IPS-NIHi11 (cell line): ENCODE measurements around the gene FBXL16.

ENCODE experiments used
- DNase-seq: peaks from one replicate; pipeline ENCODE4 v3.0.0; 2012; ENCODE audit warnings: mixed read lengths, low spot score

The FBXL16 gene

DNA sequence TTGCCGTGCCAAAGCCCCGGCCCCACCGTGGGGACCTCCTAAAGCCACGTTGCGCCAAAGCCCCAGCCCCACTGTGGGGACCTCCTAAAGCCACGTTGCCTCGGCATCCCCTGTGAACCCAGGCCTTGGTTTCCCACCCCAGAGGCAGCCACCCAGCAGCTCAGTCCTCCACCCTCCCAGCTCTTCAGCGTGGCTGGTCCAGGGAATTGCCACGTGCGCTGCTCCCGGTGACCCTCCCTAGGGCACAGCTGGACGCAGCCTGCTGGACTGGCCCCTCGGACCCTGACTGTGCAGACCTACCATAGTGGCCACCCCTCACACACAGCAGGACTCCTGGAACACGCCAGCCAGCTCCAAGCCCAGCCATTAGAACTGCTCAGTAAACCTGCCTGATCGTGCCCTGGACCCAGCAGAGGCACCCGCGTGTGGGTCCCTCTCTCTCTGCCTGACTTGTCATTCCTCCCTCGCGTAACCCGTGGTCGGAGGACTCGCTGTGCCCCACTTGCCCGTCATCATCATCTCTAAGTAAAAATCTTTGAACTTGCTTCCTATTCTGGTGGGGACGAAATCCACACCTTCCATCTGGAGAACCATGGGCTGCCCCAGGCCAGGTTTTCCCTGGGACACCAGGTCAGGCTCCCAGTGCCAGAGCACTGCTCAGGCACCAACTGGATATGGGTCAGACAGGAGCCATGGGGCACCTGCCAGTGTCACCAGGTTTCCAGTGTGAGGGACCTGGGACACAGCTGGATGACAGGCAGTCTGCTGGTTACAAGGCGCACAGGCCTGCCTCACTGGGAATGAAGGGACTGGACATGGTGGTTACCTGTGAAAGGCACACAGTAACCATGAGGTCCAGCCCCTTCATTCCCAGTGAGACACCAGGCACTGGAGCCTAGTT, 29.6 kb upstream of the FBXL16 start:
- DNase-seq: no peak

DNA sequence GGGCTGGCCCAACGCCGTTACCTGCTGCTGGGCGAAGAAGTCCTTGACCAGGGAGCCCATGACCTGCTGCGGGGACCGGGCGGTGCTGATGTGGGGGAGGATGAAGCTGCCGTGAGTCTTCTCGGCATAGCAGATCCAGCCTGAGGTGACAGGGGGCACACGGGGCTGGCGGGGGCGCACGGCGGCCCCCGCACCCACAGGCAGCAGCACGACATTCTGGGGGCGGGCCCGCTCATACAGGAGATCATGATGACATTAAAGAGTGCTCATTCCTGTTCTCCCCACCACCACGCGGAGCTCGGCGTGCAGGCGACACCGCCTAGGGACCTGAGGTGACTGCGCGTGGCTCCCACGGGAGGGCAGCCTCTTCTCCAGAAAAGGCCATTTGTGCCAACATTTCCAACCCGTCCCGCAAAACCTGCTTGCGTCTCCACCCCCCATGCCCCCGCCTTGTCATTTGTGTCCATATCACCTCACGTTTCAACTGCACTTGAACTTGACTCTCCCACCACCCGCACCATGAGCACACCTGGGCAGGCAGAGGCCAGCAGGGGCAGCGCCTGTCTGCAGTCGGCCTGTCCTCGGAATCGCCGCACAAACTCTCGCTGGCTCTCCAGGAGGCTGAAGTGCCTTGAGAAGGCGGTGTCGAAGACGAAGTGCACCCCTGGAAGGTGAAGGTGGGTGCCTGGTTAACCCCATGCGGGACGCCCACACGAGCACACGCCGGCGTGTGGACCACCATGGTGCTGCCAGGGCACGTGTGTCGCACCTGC, 28.8 kb upstream of the FBXL16 start:
- no peak for DNase-seq

DNA sequence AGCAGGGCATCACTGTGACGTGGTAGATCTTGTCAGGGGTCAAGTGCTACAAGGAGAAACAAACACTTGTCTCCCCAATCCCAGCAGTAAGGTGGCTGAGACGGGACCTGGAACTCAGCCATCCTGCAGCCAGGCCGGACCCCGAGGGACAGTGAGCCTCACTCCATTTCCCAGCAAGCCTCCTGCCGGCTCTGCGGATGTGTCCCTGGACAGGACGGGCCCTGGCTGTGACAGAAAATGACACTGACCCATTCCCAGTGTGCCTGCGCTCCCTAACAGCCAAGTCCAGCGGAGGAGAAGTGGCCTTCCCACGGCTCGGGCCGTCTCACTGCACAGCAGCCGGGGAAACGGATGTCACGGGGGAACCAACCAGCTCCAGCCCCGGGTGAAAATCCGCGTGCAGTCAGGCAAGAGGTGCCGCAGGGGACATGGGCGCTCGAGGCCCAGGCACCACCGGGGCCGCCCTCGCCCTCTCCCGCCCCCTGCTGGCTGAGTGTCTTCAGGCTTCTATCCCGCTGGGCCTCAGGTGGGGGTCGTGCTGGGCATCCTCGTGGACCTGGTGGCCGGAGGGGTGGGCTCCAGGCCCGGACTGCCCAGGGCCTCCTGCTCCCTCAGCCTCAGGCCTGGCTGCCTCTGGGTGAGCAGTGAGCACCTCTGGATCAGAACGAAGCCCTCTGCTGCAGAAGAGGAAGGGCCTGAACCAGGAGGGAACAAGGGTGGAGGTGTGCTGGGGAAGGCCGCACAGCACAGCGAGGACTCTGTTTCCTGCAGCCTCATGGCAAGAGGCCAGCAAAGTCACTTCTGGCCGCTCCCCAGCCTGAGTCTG, 28.0 kb upstream of the FBXL16 start:
- DNase-seq: peak; percentile 85

DNA sequence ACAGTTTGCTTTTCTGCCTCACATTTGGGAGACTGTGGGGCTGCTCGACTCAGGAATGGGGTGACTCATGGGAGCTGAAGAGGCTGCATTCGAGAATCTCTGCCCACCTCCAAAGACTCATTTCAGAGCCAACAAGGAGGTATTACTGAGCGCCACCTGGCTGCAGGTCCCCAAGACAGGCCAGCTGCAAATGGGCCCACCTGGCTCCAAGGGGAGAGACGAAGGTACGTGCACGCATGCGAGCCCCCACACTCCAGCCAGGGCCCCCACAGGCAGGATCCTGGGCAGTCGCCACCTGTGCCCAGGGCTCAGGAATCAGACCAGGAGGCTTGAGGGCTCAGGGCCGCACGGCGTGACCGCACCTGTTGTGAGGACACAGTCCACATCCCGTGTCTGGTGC, 27.3 kb upstream of the FBXL16 start:
- DNase-seq: no peak

DNA sequence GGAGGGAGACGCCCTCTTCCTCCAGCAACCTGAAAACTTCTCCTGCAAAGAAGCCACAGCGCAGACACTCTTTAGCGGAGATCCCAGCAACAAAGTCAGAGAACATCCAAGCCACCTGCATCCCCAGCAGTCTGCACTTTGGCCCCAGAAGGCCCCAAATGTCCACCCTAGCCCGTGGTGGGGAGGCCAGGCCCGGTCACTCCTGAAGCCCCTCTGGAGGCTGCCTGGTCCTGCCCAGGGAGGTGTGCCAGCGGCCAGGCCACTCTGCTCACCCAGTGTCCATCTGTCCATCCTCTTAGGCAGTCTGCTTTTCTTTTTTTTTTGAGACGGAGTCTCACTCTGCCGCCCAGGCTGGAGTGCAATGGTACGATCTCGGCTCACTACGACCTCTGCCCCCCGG, 26.7 kb upstream of the FBXL16 start:
- DNase-seq: no peak

DNA sequence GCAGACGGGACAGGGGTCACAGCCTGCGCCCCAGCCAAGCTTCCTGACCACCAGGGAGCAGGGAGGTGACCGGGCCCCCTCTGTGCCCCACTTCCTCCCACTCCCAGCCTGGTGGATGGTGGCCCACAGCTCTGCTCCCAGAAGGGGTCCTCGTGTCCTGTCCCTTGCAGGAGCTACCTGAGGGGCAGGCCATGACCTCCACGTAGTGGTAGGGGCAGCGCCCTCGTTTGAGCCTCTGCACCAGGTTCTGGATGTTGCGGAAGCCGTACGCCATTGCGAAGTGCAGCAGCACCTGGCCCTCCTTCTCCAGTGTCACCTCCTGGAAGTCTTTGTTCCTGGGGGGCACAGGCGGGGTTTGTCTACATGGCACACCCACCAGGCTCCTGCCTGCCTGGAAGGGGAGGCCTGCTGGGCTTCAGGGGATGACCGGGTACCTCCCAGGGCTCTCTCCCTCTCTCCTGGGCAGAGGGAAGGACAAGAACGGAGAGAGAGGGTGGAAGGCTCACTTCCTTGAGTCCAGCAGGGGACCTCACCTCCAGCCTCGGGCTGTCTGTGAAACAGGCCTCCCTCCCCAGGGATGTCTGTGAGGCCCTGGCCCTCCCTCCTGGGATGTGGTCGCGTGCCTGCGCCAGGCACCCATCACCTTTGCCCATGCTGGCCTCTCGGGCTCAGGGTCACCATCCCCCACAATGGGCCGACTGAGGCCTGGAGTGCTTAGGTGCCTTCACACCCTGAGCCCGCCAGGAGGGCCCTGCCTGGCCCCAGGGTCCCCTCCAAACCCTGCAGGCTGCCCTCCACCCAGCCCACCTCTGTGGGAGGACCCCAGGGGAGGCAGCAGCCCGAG, 25.3 kb upstream of the FBXL16 start:
- DNase-seq: no peak

DNA sequence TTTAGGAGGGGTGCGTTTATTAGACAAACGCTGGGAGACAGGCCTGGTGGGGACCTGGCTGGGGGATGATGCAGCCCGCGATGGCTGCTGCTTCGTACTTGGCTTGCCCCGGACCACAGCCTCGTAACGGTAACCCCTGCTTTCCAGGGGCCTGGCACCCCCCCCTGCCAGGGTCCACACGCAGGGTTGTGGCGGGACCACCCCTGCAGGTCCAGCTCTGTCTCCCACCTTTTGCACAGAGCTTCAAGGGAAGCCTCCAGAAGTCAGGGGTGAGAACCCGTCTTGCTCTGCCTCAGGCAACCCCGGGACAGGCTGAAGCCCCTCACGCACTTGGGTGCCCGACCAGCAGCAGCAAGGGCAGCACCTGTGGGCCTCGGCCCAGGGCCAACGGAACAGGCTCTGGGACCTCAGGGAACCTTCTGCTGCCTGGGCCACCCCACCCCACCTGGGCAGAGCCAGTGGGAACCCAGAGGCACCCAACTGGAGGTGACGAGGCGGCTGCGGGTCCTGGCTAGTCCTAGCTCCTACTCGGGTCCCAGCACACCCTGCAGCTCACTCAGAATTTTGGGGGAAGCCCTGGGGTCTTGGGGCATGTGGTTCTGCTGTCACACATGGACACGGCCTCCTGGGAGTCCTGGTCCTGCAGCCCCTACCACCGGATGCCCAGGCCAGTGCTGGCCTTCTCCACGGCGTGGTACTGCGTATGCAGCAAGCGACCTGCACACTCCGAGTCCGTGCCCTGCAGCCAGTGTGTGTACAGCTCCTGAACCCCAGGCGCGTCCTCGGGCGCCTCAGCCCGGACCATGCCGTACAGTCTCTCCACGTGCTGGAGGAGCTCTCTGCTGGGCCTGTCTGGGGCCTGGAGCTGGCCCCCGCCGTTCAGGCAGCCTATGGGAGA, 24.4 kb upstream of the FBXL16 start:
- DNase-seq: no peak

DNA sequence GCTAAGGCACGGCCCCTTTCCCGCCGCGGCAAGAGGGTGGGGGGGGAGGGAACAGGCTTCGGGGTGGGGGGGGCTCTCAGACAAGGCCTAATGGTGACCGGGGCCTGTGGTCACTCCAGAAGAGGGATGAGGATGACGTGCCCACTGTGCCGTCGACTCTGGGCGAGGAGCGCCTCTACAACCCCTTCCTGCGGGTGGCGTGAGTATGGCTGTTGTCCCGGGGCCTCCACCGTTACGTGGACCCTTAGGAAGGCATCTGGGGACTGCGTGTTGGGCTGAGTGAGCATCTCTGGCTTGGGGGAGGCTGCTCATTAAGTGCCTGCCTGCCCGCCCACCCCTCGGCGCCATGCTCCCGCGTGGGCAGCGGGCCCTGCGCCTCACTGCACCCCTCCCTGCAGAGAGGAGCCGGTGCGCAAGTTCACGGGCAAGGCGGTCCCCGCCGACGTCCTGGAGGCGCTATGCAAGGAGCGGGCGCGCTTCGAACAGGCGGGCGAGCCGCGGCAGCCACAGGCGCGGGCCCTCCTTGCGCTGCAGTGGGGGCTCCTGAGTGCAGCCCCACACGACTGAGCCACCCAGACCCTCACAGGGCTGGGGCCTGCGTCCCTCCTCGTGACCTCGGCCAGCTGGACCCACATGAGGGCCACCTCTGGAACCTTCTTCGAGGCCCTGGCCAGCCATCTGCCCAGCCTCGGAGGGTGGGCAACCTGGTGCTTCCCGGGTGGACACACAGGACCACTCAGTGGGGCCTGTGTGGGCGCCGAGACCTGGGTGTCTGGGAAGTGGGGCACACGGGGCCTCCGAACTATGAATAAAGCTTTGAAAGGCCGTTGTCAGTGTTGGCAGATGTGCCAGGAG, 23.5 kb upstream of the FBXL16 start:
- no peak for DNase-seq

DNA sequence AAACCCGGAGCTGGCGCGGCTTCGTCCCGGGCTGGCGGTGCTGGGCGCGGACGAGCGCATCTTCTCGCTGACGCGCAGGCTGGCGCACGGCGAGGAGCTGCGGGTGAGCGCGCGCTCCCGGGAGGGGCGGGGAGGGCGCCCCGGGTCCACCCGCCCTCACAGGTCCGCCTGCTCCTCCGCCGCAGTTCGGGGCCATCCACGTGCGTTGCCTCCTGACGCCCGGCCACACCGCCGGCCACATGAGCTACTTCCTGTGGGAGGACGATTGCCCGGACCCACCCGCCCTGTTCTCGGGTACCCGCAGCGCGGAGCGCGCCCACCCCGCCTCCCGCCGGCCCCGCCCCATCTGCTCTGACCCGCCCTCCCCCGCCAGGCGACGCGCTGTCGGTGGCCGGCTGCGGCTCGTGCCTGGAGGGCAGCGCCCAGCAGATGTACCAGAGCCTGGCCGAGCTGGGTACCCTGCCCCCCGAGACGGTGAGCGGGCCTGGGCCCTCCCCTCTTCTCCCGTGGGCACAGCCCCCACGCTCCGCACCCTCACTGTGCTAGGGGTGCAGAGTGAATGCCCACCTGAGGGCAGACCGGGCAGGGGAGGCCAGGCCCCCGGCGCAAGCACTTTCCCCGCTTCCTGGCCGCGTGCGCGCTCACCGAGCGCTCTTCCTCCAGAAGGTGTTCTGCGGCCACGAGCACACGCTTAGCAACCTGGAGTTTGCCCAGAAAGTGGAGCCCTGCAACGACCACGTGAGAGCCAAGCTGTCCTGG, 22.7 kb upstream of the FBXL16 start:
- DNase-seq: peak; percentile 84

DNA sequence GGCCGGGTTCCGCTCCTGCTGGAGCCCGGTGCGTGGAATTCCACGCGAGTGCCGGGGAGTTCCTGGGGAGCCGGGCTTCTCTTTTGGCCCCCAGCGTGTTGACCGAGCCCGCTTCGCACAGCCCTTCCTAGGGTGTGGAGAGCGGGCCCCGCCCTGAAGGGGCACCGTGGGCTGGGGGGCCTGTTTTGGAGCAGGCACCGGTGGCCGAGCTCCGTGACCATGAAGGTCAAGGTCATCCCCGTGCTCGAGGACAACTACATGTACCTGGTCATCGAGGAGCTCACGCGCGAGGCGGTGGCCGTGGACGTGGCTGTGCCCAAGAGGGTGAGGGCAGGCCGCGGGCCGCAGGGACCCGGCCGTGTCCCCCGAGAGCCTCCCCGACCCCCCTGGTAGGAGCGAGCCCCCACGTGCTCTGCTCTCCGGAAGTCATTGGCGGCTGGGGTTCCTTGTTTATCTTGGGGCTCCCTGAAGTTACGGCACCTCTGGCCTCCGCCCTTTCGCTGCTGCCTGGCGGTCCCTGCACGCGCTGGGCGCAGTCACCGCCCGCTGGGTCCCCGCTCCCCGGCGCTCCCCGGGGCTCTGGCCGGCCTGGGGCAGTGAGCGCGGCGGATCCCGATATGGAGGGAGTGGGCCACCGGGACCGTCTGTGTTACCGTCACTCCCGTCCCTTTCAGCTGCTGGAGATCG, 21.8 kb upstream of the FBXL16 start:
- no peak for DNase-seq

DNA sequence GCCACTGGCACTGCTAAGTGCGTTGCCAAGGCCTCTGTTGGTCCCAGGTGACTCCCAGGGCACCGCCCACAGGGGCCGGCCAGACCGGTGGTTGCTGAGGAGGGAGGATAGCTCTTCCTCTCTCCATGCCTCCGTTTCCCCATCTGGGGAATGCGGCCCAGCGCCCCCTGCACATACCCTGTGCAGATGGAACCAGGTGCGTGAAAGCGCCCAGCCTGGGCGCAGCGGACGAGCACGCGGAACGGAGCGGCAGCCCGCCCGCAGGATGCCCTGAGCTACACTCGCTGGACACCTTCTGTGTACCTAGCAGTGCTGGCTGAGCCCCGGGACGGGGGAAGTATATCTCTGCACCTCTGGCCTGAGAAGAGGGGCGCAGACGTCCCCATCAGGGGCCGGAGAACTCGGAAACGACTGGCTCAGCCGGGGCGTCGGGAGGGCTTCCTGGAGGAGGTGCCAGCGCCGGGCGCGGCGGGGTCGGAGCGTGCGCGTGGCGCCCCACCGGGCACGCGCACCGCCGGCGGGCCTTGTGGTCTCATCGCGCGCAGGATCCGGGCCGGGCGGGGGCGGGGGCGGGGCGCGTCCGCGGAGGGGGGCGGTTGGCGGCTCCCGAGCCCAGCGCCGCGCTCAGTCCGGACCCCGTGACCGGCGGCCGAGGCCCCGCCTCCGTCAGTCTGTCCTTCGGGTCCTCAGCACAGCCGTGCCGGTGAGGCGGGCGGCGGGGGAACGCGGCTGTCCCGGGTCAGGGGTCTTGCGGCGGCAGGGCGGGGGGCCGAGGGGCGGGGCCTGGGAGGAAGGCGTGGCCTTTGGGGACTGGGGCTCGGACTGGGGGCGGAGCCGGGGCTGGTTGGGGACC, 21.1 kb upstream of the FBXL16 start, which contains the start of the genes CCDC78 and HAGHL:
CCDC78 (minus strand) TSS at position 6 of the 853 bp plus-strand sequence. CDS start 76 bp downstream, outside the sequence.
HAGHL (plus strand) TSS at position 669 of the 853 bp plus-strand sequence. CDS start 404 bp downstream, outside the sequence.
- peak; percentile 87 for DNase-seq

DNA sequence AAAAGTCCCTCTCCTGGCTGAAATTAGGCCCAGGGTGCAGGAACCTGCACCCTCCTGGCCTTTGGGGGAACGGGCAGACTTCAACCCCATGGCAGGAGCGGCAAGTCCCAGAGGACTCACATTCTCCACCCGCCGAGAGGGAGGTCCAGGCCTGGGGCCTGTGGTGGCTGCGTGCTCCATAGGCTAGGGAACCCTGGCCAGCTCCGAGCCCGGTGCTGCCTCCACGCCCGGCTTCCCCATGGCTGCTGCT, 20.5 kb upstream of the FBXL16 start:
- no peak for DNase-seq

DNA sequence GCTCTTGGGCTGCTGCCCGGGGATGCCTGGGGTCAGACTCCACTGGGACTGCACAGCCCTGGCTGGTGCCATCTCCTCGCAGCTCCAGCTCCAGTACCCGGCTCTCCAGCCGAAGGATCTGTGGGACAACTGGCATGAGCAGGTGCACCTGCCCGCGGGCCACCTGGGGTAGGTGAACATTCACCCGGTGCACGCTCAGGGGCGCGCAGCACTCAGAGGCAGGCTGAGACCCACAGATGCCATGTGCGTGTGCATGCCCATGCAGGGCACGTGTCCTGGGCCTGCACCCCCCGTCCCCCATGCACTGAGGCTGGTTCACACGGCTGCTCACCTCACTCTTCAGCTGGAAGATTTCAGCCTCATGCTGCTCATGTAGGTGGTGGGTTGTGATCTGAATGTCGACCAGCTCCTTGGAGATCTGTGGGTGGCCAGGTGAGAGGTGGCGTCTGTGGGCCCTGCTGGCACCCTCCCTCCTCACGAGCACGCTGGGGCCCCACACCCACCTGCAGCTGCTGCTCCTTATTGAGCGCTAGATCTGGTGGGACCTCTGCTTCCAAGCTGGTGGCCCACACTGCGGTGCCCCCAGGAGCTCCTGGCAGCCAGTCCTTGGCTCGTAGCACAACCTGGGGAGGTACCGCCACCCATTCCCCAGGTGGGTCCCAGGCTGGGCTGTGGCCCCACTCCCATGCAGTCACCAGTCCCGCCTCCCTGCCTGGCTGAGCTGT, 20.0 kb upstream of the FBXL16 start:
- DNase-seq: no peak

DNA sequence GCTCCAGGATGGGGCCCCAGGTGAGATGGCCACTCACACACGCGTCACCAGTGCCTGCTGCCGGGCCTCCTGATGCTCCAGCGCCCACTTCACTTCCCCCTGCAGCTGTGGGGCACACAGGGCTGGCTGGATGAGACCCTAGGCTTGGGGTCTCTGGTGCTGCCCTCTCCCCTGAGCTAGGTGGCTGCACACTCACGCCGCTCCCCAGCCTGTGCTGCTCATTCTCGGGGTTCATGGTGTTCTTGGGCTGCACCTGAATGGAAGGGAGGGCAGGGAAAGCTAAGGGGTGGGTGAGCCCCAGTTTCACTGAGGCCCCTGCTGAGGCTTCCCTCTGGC, 19.4 kb upstream of the FBXL16 start:
- DNase-seq: no peak

DNA sequence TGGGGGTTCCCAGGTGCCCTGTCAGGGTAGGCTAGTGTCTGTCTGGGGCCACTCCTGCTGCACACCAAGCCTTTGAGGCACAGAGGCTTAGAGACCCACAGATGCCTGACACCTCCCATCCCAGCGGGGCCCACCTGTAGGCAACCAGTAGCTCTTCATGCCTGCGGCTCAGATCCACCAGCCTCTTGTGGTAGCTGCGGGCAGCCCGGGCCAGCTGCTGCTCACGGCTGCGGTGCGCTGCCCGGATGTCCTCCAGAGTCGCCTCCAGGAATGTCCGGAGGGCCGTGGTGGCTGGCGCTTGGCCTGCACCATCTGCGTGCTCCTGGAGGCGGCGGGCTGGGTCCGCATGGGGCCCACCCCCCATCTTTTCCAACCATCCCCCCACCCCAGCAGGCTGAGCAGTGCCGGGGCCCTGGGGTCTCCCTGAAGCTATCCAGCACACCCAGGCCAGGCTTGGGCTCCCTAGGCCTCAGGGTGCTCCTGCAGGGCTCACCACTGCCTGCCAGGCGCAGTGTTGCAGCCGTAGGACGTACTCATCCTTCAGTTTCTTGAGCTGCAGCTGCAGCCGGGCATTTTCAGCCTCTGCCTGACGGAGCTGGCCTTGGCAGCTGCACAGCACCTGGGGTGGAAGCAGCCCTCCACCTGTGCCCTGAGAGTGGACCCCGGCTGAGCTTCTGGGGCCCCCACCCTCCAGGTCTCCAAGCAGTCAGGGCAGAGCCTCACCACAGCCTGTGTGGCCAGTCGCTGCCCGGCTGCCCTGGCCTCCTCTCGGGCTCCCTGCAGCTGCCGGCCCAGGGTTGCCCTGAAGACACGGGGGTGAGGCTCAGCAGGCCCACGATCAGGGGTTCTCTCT, 18.8 kb upstream of the FBXL16 start:
- DNase-seq: no peak

DNA sequence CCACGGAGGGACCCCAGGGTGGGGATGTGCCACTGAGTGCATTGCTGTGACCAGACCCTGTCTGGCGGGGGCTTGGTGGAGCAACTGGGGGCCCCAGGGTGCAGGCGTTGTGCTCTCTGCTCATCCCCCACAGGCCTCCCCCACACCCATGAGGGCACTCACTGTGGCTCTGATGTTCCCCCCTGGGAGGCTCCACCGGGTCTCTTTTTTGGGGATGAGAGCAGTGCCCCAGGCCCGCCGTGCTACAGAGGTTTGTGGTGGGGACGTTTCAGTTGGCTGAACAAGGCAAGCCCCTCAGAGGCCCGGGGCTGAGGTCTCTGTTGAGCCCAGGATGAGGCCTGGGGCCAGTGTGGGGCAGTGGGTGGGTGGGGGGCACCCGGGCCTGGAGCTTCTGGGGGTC, 18.1 kb upstream of the FBXL16 start:
- no peak for DNase-seq
